GM21825 (cell line): ENCODE measurements around the gene NUDT16.

Source experiments
- ATAC-seq: cut with Tn5 transposase; IDR thresholded peaks from one replicate; pipeline ENCODE4 v1.9.1; 2021; ENCODE audit warnings: mild to moderate bottlenecking, moderate library complexity; ENCODE audit not compliant: unreplicated experiment

Gene NUDT16

GRCh38 chr3:131380821-131381444 is 641 bp upstream of the NUDT16 start:
- peak; percentile 0 for ATAC-seq

DNA sequence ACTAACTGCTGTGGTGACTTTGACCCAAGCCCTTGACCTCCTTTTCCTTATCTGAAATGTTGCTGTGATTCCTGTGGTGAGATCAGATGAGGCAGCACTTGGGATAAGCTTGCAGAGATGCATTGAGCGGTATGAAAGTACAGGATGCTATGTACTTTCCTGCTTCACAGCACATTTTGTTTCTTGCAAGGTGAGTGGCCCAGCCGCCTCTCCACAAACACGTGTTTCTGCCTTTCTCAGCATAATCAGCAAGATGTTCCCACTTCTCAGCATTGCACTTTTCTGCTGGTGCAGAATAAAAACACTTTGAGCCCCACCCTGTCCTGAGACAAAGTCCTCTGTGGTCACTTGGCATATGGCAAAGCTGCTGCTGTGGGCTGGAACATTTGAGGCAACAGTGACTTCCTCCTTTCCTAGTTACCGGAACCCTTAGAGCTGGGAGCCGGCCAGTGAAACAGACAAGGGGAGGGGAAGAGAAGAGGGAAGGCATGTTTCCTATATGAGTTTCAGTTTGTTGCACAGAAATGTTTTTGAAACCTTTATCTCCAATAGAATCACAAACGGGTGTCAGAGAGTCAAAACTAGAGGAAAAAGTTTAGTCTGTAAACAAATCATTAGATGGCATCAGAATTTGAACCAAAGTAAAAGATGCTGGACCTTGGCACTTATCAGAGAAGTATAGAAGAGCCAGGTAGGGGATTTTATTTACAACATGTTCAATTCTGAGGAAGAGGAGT is 5.0 kb downstream of the NUDT16 start:
- ATAC-seq: no peak

GRCh38 chr3:131387796-131388489 is 6.4 kb downstream of the NUDT16 start:
- no peak for ATAC-seq

DNA sequence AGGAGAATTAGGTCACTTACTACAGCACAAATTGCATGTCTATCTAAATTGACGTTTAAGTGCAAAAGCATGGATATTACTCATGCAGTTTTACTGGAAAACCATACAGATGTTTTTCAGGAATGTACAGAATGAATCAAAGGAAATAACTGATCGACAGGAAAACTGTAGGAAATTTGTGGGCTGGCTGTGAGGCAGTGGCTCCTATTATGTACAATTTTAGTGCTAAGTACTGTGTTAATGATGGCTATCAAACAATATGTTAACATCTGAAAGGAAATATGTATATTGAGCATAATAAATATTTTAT is 6.9 kb downstream of the NUDT16 start:
- no peak for ATAC-seq

GRCh38 chr3:131390331-131390730 is 8.8 kb downstream of the NUDT16 start:
- no peak for ATAC-seq

GRCh38 chr3:131393051-131393450 is 11.5 kb downstream of the NUDT16 start:
- ATAC-seq: no peak

- ATAC-seq: no peak
Measured at GRCh38 chr3:131393868-131394267, 12.3 kb downstream of the NUDT16 start.

- ATAC-seq: no peak
Measured at GRCh38 chr3:131394400-131394799, 12.8 kb downstream of the NUDT16 start.

DNA sequence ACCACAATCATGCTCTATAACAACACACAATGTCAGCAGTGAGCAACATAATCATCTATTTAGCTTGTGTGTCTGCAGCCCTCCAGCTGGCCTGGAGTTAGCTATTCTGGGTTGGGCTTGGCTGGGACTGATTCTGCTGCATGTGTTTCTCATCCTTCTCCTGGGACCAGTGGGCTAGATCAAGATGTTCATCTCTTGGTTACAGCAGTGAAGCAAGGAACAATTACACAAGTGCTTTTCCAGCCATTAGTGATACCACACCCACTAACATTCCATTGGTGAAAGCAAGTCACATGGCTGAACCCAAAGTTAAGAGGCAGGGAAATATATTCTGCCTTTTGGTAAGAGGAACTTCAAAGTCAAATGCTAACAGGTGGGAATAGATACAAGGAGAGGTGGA is 14.6 kb downstream of the NUDT16 start:
- no peak for ATAC-seq

DNA sequence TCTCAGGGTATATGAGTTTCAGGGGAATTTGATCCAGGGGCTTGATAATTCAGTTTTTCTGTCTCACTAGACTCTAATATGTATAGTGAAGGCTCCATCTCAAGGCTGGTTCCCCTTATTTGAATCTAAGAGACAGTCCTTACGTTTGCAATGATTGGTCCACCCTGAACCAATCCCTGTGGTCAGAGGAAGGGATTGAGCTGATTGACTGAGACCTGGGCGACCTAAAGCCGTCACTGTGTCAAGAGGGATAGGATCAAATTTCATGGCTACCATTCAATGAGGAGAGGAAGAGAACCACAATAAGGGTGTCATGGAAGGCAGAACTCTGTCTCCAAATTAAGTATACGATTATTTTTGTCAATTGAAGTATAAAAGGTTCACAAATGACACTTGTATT is 16.3 kb downstream of the NUDT16 start:
- ATAC-seq: no peak

GRCh38 chr3:131401978-131402377 is 20.4 kb downstream of the NUDT16 start:
- ATAC-seq: no peak

- ATAC-seq: no peak
Measured at GRCh38 chr3:131402391-131403039, 20.9 kb downstream of the NUDT16 start.

DNA sequence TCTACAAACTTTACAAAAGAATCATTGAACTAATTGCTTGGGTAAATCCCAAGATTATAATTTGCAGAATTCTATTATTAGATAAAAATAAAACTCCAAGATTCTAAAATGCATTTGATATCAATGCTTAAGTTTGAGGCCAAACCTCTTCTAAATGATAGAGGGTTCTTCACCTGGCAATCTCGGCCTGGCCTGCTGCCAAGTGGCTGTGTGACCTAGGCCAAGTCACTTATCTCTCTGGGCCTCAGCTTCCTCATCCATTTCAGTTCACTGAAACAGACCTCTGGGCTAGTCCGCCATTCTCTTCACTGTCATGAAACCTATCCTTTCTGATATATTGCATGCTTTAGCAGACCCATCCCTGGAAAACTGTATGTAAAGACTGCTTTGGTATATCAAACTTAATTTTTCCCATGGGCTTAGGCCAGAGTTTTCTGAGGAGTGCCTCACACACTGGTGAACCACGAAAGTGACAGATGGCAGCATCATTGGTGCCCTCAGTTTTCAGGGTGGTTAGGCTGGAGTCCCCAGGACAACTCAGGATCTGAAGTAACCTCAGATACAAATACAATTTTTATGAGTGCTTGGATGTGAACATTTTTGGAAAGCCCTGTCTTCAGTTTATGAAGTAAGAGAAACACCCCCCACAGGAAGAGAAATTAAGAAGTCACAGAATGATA is 21.8 kb downstream of the NUDT16 start:
- ATAC-seq: no peak

DNA sequence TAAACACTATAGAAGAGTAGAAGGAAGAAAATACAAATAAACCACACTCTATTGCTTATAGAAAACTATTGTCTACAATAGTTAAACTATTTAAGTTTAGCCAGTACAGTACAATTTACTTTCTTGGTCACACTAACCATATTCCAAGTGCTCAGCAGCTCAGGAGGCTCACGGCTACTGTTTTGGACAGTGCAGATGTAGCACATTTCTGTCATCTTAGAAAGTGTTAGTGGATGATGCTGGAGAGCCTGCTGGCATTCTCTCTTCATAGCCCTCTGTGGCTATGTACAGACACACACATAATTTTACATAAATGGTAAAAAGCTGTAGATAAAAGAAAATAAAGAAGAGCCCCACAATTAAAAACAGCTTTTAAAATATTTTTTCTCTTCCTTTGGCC is 23.8 kb downstream of the NUDT16 start:
- no peak for ATAC-seq

DNA sequence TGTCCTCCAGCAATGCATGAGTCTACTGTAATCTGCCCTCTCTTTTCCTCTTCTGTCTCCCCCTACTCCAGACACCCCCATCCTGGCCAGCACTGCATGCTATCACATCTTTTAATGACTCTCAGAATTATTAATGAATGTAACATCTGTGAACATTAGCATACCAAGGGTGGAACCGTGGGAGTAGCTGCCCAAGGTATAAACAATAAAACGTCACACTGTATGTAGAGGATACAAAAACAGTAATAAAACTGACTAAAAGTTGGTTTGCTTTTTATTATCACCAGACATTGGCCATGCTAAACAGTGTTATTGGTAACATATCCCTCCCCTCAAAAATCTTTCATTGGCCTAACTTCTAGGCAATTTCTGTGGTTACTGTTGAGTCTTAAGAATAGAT is 24.7 kb downstream of the NUDT16 start:
- ATAC-seq: no peak

DNA sequence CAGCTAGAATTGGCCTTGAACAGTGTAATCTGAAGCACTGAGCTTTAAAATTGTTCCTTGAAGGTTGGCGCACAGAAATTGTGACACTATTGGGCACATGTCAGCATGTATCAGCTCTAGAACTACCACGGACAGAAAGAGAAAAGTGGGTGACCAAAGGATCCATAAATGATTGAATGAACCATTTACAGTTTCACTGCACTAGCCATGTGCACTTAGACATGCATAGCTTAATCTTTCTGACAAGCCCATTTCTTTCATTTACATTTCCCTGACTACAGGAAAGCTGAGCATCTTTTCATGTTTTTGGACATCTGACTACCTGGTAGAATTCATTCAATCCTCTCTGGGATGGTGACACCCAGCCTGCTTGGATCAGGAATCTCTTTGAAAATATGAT is 36.2 kb downstream of the NUDT16 start:
- ATAC-seq: no peak

DNA sequence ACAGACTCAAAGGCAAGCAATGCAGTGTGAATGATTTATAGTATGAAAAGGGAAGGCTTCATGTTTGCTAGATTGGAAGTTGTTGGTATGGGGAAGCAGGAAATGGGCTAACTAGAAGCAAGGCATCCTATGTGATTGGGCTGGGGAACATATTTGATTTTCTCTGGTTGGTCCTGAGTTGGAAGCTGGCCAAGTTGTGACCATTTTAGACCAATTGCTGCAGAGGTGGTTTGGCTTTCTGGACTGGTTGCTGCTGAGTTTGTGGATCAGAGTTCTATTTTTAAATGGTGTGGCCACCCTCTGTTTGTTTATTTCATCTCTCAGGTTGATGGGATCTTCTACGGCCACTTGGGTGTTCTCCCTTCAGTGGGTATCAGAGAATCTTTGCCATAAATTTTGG is 39.7 kb downstream of the NUDT16 start:
- no peak for ATAC-seq

- ATAC-seq: no peak
Measured at GRCh38 chr3:131421957-131422498, 40.5 kb downstream of the NUDT16 start.

DNA sequence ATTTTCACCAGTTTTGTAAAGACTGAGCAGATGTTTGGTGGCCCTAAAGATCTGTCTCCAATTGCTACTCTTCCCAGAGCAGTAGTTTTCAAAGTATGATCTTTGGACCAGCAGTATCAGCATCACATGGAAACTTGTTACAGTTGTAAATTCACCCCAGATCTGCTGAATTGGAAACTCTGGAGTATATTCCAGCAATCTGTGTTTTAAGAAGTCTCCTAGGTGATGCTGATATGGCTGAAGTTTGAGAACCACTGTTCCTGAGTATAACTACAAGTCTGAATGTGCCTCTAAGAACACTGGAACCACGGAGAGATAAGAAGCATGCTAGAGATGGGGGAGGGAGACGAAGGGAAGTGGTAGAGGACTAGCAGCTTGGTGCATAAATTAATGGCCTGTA is 45.7 kb downstream of the NUDT16 start:
- no peak for ATAC-seq

DNA sequence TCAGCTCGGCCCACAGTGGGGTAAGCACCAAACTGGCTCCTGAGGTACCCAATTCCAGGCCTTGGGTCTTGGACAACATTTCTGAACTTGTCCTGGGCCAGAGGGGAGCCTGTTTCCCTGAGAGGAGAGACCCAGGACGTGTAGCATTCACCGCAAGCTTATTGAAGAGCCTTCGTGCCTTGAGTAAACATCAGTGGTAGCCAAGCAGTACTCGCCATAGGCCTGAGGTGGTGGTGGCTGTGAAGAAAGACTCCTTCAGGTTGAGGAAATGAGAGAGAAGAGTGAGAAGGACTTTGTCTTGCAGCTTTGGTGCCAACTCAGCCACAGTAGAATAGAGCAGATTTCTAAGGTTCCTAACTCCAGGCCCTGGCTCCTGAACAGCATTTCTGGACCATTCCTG is 50.2 kb downstream of the NUDT16 start:
- no peak for ATAC-seq

GRCh38 chr3:131432441-131432840 is 50.9 kb downstream of the NUDT16 start:
- no peak for ATAC-seq
